Activated CD4-positive, CD25-positive, alpha-beta regulatory T cell (primary cell): Measurements from ENCODE around the gene AAK1.
"Not testable (repeated sequence)": the region's sequence is repeated elsewhere in the genome, so short reads cannot be mapped to it uniquely, and the experiment has no call there.

Experiments used
- DNase-seq, 4 experiments: peaks; one replicate each; lab custom pipeline; 2025; lab: John Stamatoyannopoulos, UW

Gene AAK1

DNA sequence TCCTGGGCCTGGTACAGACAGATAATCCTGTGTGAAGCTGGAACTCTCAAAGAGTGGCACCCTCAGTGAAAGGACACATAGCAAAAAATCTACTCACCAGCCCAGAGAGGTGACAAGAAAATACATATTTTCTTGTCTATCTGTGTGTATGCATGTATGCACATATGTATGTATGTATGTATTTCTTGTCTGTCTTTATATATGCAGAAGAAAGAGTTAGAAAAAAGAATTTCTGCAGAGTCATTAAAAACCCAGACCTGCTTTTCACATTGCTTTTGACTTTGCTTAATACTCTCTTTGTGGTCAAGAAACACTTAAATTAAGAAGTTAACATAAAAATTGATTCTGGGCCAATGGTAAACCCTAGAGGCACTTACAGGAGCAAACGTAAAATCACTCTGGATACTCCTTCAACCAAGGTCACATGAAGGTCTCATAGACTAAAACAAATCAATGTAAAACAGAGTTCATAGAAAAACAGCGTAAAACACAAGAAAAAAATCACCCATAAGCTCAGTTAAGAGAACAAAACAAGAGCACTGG is 16.5 kb upstream of the AAK1 start:
- DNase-seq, result no peak

DNA sequence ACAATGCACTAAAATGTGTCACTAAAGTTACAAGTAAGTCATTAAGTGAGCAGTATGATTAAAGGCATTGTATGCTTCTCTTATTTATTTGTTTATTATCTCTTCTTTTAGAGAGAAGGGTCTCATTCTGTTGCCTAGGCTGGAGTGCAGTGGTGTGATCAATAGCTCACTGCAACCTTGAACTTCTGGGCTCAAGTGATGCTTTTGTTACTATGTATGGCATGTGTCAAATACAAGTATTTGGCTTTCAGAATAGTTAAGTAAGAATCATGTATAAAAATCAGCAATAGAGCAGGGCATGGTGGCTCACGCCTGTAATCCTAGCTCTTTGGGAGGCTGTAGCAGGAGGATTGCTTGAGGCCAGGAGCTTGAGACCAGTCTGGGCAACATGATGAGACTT is 15.8 kb upstream of the AAK1 start:
- no peak for DNase-seq

DNA sequence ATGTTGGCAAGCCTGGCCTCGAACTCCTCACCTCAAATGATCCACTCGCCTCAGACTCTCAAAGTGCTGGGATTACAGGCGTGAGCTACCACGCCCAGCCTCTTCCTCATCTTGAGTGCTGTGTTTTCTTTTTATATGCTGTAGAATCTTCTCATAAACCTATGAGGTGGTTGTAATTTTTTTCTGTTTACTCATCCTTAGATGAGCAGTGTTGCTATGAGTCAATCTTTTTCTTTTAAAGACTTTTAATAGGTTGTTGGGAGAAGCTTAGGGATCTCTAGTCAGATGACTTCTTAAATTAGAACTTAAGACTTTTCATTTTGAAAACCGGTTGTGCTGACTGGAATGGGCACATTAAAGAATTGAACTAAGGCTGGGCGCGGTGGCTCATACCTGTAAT is 8.7 kb upstream of the AAK1 start:
- DNase-seq, result no peak

DNA sequence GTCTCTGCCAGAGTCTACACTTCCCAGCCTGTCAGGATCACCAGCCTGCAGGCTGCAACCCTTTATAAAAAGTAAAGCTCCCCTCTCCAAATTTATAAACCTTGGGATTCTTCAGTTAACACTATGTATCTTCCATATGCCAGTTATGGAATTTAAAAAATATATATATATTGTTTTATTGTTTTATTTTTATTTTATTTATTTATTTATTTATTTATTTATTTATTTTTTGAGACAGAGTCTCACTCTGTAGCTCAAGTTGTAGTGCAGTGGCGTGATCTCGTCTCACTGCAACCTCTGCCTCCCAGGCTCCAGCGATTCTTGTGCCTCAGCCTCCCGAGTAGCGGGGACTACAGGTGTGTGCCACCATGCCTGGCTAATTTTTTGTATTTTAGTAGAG is 3.7 kb upstream of the AAK1 start:
- DNase-seq, result not testable (repeated sequence)

DNA sequence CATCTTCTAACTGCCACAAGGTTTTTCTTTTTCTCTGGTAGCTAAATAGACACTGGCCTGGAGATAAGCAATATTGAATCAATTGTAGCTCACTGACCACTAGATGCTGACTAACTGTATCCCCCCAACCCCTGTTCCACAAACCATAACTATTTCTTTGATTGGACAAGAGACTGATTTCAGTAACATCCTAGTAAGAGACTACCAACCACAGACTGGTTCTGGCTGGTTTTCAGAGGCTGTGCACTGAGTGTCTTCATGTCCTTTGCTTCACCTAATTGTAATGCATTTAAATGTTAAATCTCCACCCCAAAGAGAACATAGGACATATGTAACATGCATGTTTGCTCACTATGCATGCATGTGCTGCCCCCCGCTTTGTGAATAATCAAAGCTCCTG is 3.2 kb upstream of the AAK1 start:
- DNase-seq, result no peak

DNA sequence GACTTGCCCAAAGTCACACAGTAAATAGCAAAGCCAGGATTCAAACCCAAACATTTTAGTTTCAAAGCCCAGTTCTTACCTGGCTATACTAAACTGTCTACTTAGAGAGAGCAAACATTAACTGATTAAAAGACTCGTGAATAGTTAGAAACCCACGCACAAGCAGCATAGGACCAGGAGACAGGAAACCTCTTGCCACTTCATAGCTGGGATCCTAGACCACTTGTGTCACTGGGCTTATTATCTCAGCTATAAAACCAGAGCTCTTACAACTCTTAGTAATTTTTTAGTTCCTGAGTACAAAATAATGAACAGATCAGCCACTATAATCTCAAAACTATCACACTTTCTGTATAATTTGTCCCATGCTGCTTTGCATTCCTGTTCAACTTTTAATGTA is 2.4 kb upstream of the AAK1 start:
- no peak for DNase-seq

DNA sequence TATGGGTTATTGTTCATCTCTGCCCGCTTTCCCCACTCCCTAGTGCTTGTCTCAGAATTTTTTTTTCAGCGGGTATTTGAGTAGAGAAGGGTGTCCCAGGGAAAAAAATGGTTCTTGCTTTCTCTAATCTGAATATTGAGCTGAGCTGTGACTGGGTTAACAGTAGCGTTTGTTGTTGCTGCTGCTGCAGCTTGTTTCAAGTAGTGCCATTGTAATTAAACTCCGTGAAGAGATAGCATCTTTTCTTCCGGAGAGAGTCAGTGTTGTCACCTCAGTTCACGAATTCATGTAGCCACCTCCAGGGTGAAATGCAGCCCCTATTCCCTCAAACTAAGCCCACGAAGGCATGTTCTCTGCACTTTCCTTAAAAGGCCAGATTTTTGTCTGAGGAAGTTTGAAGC is 1.5 kb upstream of the AAK1 start:
- DNase-seq, result peak in 1 of 4 experiments; percentile 8

DNA sequence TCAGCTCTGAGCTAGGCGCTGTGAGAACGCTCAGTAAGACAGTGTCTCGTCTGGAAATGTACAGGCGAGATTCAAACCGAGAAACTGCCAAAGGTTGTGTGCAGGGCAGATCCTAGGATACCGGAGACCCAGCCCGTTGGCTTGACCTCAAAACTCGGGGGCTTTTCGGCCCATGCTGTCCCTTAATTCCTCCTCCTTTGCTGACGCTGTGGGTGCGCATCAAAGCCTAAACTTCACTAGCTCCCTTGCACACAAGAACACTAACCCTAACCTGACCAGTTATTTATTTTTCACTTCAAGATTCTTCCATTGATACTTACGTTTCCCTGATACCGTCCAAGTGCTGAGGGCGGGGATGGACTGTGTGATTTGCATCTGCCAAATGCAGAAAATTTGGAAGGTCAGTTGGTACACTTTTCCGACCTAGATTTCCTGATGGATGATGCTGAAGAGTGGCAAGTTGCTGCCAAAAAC is 1.0 kb upstream of the AAK1 start:
- no peak for DNase-seq

DNA sequence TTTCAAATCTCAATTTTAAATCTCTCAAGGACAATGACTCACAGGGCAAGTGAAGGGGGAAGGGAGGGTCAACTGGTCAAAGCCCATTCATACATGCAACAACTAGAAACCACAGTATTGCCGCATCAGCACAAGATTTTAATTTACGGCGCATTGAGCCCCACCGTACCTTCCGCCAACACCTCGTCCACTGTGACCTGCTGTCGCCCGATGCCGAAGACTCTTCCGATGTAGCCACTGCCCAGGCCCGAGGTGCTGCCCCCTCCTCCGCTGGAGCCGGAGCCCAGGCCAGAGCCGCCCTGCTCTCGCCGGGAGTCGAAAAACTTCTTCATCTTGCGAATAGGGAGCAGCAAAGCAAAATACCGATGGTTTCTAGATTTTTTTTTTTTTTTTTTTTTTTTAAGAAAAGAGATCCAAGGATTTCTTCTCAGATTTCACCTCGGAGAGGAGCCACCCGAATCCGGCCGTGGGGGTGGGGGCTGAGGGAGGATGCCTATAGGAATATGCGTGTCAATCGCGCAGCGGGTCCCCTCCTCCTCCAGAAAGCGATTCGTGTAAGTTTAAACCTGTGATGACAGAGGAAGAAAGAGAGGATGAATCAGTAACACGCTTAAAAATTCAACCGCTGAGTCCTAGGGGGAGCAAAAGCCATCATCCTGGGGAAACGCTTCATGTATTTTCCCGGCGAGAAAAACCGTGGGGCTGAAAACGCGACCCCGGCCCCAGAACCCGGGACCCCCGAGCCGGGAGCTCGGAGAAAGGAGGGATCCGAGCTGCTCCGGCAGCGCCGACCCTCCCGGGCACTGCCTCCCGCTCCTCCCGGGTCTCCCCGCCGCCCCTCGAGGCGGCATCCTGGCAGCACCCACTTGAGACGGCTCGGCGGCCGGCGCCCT is 584 bp downstream of the AAK1 start:
- peak in 3 of 4 experiments; percentile 14 to 36 (median 29) for DNase-seq

DNA sequence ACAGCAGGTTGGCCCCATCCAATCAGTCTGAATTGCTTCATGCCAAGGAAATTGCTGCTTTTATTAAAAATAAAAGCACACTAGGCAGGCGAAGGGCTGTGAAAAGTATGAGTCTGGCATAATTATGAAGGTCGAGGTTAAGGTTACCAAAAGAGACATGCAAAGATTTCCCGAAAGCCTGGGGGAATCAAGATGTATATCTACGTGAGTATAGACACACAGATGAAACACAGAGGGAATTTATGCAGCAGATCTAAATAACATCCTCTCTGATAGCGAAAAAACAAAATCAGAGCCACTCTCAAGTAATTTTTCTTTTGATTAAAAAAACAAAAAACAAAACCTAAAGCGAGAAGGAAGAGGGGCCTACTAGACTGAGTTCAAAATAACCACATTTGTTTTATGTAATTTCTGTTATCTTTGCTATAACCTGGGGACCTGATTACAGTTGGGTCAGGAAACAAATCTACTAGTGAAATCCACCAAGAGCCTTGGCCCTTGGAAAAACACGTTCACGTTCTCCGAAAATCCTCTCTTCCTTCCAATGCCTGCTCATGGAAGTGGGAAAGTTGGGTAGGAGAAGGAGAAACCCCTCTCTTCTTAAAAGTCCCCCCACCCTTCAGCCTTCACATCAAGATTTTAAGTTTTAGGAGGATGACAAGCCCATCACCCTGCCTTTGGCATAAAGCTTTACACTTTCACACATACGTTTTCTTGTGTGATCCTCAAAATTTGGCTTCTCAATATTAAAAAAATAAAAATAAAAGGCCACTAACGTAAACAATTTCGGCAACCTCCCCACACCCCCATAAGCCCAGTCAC is 1.4 kb downstream of the AAK1 start:
- no peak for DNase-seq

DNA sequence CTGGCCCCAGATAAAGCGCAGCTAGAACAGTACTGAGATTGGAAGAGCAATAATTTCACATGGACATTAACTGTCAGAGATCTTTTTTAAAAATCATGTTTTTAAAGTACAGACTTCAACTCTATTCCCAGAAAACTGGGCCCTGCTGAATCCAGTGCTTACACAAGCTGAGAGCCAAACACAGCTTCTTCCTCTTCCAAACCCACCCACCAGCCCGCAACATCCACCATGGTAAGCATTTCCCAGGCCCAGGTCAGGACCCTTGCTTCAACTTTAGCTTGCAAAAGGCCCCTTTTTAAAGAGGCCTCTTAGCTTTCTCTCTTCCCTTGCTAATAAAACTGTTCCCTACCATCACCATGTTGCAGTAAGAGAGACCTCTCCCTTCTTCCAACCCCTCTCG is 2.1 kb downstream of the AAK1 start:
- DNase-seq, result no peak

DNA sequence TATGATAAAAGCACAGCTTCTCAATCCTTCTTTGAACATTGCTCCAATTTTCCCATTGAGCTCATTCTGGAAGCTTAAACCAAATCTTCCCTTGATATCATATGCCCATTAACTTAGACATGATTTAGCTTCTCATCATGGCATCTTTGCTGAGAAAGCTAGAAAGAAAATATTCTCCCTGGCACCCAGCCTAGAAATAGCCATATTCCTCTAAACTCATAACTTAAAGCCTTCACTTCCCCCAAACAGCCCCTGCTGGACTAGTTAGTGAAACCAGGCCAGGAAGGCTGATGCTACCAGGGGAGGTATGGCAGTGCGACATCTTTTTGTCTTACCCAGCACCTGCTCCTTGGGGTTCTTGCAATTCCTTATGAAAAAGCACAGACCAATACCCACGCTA is 4.3 kb downstream of the AAK1 start:
- DNase-seq, result no peak

DNA sequence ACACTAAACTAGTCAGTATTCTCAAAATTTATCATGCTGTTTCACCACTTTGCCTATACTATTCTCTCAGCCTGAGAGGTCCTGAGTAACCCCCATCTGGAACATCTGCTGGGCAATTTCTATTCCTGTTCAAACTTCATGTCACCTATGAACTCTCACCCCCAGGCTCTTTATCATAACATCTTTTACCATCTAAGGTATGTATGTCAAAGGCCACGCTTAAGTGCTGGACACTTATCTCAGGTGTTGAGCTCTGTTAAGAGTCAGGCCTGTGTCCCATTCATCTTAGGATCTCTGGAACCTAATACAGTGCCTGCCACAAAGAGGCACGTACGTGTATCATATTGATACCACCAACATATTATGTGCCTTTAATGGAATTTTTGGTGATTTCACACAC is 4.9 kb downstream of the AAK1 start:
- no peak for DNase-seq

DNA sequence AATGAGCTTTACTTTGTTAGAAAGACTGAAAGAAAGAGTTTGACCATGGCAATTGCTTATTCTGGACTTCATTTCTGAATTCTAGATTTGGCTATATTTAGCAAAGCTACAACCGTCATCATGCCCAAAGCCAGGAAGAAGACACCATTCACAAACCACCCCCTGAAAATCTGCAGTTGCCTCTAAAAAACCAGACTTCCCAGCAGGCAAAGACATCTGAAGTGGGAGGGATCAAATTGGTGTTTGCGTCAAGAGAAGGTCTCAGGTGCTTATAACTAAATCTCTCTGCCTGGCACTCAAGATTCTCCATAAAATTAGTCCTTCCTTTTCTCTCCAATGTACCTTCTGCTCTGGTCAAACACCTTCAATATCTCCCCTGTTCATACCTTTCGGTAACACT is 5.6 kb downstream of the AAK1 start:
- DNase-seq, result no peak

DNA sequence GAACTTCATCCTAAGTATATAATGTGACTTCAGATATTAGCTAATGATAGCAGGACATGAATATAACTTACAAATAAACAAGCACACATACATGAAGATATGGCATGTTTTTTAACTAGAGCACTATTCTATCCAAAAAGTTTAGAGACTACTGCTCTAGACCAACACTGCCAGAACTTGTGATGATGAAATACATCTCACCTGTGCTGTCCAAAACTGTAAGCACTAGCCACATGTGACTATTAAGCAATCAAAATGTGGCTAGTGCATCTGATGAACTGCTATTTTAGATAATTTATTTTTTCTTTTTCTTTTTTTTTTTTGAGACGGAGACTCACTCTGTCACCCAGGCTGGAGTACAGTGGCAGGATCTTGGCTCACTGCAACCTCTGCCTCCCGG is 7.1 kb downstream of the AAK1 start:
- no peak for DNase-seq

DNA sequence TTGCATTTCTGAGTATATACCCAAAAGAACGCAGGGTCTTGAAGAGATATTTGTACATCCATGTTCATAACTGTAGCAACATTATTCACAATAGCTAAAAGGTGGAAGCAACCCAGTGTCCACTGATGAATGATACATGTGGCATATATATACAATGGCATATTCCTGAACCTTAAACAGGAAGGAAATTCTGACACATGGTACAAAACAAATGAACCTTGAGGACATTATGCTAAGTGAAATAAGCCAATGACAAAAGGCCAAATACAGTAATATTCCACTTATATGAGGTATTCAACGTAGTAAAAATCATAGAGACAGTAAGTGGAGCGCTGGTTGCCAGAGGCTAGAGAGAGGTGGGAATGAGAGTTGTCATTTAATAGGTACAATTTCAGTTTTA is 8.1 kb downstream of the AAK1 start:
- DNase-seq, result no peak

DNA sequence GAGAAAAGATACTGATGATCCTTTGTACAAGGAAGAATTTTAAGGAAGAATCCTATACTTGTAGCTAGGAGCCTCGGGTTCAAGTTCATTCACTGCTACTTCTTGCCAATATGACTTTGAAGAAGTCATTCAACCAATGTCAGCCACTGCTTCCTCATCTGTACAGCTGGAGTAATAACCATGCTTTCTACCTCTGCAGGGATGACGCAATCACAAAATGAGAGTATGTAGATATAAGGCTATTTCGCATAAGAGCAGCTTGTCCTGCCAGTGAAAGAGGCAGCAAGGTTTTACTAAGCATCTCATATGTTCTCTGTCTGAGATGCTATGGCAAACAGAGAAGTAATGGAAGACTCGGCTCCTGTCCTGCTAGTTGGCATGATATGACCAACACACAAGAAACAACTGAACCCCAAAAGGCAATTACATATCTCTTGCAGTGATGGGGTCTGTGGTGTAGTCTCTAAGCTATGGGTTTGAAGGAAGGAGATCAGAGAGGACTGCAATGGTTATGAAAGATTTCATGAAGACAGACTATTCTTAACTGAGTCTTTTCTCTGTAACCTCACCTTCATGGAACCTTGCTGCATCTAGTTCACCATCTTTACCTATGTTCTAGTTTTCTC is 9.2 kb downstream of the AAK1 start:
- DNase-seq, result no peak

DNA sequence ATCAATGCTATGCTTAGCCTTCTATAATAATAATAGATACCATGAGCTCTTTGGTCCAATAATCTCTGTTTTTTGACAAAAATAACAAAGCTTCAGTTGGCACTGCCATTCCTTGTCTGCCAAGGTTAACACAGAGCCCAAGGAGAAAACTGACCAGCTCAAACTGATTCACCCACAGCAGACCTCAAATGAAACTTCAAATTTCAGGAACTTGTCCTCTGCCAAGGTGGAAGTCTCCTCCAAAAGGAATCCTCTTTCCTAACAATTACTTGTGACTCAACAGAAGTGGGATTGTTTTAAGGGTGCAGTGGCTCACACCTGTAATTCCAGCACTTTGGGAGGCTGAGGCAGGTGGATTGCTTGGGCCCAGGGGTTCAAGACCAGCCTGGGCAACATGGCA is 12.1 kb downstream of the AAK1 start:
- DNase-seq, result no peak

DNA sequence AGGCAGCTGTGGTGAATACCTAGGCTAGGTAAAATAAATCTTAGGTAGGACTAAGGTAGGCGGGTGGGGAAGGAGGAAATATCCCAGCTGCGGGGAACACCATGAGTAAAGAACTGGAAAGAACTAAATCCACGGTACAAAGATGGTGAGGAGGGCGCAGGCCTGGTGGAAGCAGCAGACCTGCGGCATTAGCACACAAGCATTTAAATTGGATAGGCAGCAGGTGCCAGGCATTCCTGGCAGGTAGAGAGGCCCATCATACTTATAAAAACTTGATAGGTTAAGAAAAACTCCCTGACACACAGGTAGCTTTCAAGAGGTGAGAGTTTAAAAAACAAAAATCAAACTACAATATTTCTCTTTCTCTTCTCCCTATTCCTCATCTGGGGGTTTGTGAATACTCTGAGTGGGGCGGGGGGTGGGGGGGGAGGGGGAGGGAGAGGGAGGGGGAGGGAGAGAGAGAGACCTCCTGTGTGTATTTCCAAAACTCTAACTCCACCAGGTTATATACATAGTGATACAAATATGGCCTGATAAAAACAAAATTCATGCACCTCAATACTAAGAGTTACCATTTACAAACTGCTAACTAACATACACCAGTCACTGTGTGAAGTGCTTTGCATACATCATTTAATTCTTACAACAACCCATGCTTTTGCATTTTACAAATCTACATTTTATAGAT is 13.5 kb downstream of the AAK1 start:
- no peak for DNase-seq

DNA sequence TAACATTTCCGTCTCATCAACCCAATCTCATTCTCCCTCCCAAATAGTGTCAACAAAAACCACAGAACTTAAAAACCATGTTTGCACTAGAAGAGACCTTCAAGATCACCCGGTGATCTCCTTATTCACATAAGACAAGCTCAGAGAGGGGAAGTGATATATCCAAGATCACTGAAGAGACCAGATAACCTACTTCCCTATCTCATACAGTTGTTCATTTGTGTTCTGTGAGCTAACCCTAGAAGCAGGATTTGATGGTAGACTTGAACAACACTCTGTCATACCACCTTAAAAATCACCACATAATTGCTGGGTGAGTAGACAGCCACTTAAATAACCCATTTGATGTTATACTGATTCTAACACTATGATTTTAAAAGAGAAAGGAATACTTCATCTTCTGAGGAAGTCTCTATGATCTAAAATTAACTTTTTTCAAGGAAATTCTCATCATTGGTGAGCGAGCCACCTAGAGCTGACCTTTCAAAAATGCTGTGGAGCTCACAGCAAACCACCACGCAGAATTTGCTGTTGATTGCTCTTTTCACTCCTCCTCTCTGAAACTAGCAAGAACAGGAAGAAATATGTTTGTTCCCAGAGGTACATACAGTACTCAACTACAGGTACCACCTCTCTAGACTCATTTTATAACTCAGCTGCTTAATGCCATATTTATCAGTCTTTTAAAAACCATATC is 15.1 kb downstream of the AAK1 start:
- DNase-seq, result no peak
